H1 (cell line): ENCODE measurements around the gene NEURL4. TPM values are rescaled to one million over a fixed set of nuclear protein-coding genes. Genes with fewer than 3 reads are reported as not detected.

ENCODE experiments used
- CTCF ChIA-PET: fragments of 300-600 bp; sonication (Branson Sonifier 250); formaldehyde crosslinking; loops from one replicate; lab custom pipeline; 2021; ENCODE audit not compliant: partially characterized antibody; lab: Charles Lee
- POLR2A ChIA-PET: fragments of 300-600 bp; sonication (Branson Sonifier 250); formaldehyde crosslinking; loops from one replicate; lab custom pipeline; 2021; ENCODE audit warnings: inconsistent platforms; ENCODE audit not compliant: partially characterized antibody; lab: Charles Lee
- DNase-seq, 2 experiments: peaks; one replicate each; pipeline versions ENCODE4 v3.0.0 to v3.0.0-alpha.2; 2010 to 2022; ENCODE audit warnings: low spot score in 2 of 2, low read depth in 1 of 2, mixed read lengths in 1 of 2
- FAIRE-seq: peaks from 2 replicates; lab custom pipeline; 2011; peaks lifted over from hg19 to GRCh38; lab: Jason Lieb, UNC
- H2AFZ ChIP-seq: 2 replicates; pipeline ENCODE4 v1.8.1; 2012; ENCODE audit warnings: low read length, inconsistent platforms
- H2AK5ac ChIP-seq: 2 replicates; pipeline ENCODE4 v1.6.1; 2013; ENCODE audit warnings: low read depth, low read length
- H2BK120ac ChIP-seq: replicated peaks from 2 replicates; pipeline ENCODE3; 2013; ENCODE audit warnings: low read depth, low read length, inconsistent platforms
- H2BK12ac ChIP-seq: 2 replicates; pipeline ENCODE4 v1.6.1; 2013; ENCODE audit warnings: low read depth, low read length
- H2BK15ac ChIP-seq: 2 replicates; pipeline ENCODE4 v1.6.1; 2013; ENCODE audit warnings: low read length
- H2BK20ac ChIP-seq: 2 replicates; pipeline ENCODE4 v1.6.1; 2013; ENCODE audit warnings: low read length
- H2BK5ac ChIP-seq: 2 replicates; pipeline ENCODE4 v1.6.1; 2013; ENCODE audit warnings: low read depth, low read length
- H3K14ac ChIP-seq: 2 replicates; pipeline ENCODE4 v1.6.1; 2013; ENCODE audit warnings: inconsistent platforms; ENCODE audit not compliant: insufficient read length
- H3K18ac ChIP-seq: 2 replicates; pipeline ENCODE4 v1.6.1; 2013; ENCODE audit warnings: low read length; ENCODE audit errors: extremely low read depth
- H3K23ac ChIP-seq: 2 replicates; pipeline ENCODE4 v1.6.1; 2013; ENCODE audit warnings: inconsistent platforms; ENCODE audit not compliant: insufficient read length
- H3K23me2 ChIP-seq: 2 replicates; pipeline ENCODE4 v1.6.1; 2013; ENCODE audit warnings: low read depth, low read length
- H3K27ac ChIP-seq: 2 replicates; pipeline ENCODE4 v1.6.1; 2011; ENCODE audit warnings: low read depth, low read length, inconsistent platforms
- H3K27me3 ChIP-seq, 4 experiments: replicated peaks in 1 of 4; 1 replicate in 1 of 4; 2 replicates in 3 of 4; pipeline versions ENCODE4 v1.6.1 to v1.8.1; 2011 to 2013; ENCODE audit warnings: low read length in 3 of 4, mild to moderate bottlenecking in 3 of 4, inconsistent platforms in 2 of 4, mixed read lengths in 2 of 4, moderate library complexity in 1 of 4; ENCODE audit not compliant: control insufficient read depth in 3 of 4, insufficient read depth in 3 of 4; ENCODE audit errors: extremely low read depth in 1 of 4
- H3K36me3 ChIP-seq, 4 experiments: 2 replicates each; pipeline versions ENCODE4 v1.6.1 to v1.8.1; 2011 to 2013; ENCODE audit warnings: mild to moderate bottlenecking in 4 of 4, low read length in 3 of 4, moderate library complexity in 2 of 4, control low read depth in 1 of 4, inconsistent platforms in 1 of 4; ENCODE audit not compliant: insufficient read depth in 4 of 4, control insufficient read depth in 2 of 4
- H3K4ac ChIP-seq: replicated peaks from 2 replicates; pipeline ENCODE3; 2013; ENCODE audit warnings: low read length, low read depth, mixed read lengths, inconsistent platforms; ENCODE audit not compliant: insufficient read length
- H3K4me1 ChIP-seq, 4 experiments: replicated peaks in 1 of 4; 1 replicate in 1 of 4; 2 replicates in 3 of 4; pipeline versions ENCODE4 v1.6.1 to v1.8.1; 2011 to 2013; ENCODE audit warnings: low read length in 3 of 4, inconsistent platforms in 2 of 4, mixed read lengths in 1 of 4; ENCODE audit not compliant: insufficient read depth in 4 of 4, control insufficient read depth in 3 of 4
- H3K4me2 ChIP-seq, 2 experiments: 2 replicates each; pipeline versions ENCODE4 v1.6.1 to v1.8.1; 2011 to 2013; ENCODE audit warnings: low read depth in 2 of 2, low read length in 2 of 2, control low read depth in 1 of 2, inconsistent platforms in 1 of 2, mild to moderate bottlenecking in 1 of 2; ENCODE audit not compliant: insufficient read depth in 1 of 2
- H3K4me3 ChIP-seq, 4 experiments: fragments of 200-600, 300-600 bp in 1 of 4; sonication (generic), shearing (Covaris generic), sonication (Bioruptor Twin) in 1 of 4; 2 replicates each; pipeline versions ENCODE4 v1.5.1 to v1.8.1; 2011 to 2016; ENCODE audit warnings: low read length in 4 of 4, low read depth in 3 of 4, control low read depth in 2 of 4, inconsistent platforms in 2 of 4, mild to moderate bottlenecking in 2 of 4, mixed read lengths in 1 of 4, moderate library complexity in 1 of 4; ENCODE audit not compliant: insufficient read depth in 2 of 4; ENCODE audit errors: extremely low read depth in 1 of 4
- H3K56ac ChIP-seq: replicated peaks from 2 replicates; pipeline ENCODE3; 2013; ENCODE audit warnings: low read depth, mild to moderate bottlenecking, mixed read lengths, low read length, inconsistent platforms; ENCODE audit not compliant: insufficient read length
- H3K79me1 ChIP-seq: 2 replicates; pipeline ENCODE4 v1.6.1; 2013; ENCODE audit warnings: low read depth, low read length, control low read depth
- H3K79me2 ChIP-seq, 2 experiments: 2 replicates each; pipeline versions ENCODE4 v1.6.1 to v1.8.1; 2012 to 2013; ENCODE audit warnings: low read length in 2 of 2, mild to moderate bottlenecking in 2 of 2, inconsistent platforms in 1 of 2; ENCODE audit not compliant: insufficient read depth in 2 of 2, control insufficient read depth in 1 of 2
- H3K9ac ChIP-seq, 4 experiments: replicated peaks in 1 of 4; 1 replicate in 1 of 4; 2 replicates in 3 of 4; pipeline versions ENCODE4 v1.6.1 to v1.8.1; 2011 to 2013; ENCODE audit warnings: low read depth in 3 of 4, low read length in 3 of 4, control low read depth in 2 of 4, mild to moderate bottlenecking in 2 of 4, moderate library complexity in 2 of 4, inconsistent platforms in 1 of 4; ENCODE audit errors: extremely low read depth in 1 of 4
- H3K9me3 ChIP-seq, 2 experiments: 2 replicates each; pipeline versions ENCODE4 v1.6.1 to v1.8.1; 2012 to 2013; ENCODE audit warnings: mild to moderate bottlenecking in 2 of 2, moderate library complexity in 2 of 2, control low read depth in 1 of 2, inconsistent platforms in 1 of 2, low read depth in 1 of 2, low read length in 1 of 2, mixed read lengths in 1 of 2; ENCODE audit not compliant: insufficient read depth in 2 of 2
- H4K20me1 ChIP-seq, 2 experiments: replicated peaks in 1 of 2; 2 replicates each; pipeline versions ENCODE3 to v1.8.1; 2011 to 2013; ENCODE audit warnings: inconsistent platforms in 2 of 2, low read length in 2 of 2, mild to moderate bottlenecking in 1 of 2; ENCODE audit not compliant: insufficient read depth in 2 of 2, control insufficient read depth in 1 of 2
- H4K5ac ChIP-seq: 2 replicates; pipeline ENCODE4 v1.6.1; 2013; ENCODE audit warnings: low read length, low read depth, mixed read lengths, inconsistent platforms; ENCODE audit not compliant: insufficient read length
- H4K8ac ChIP-seq: 2 replicates; pipeline ENCODE4 v1.8.0; 2013; ENCODE audit warnings: mild to moderate bottlenecking, moderate library complexity, low read length, inconsistent platforms; ENCODE audit not compliant: insufficient read depth; ENCODE audit errors: extremely low read depth
- H4K91ac ChIP-seq: replicated peaks from 2 replicates; pipeline ENCODE3; 2013; ENCODE audit warnings: low read length, mixed read lengths, inconsistent platforms; ENCODE audit not compliant: insufficient read length
- CEBPB ChIP-seq: IDR thresholded peaks from 2 replicates; pipeline ENCODE4 v1.6.1; 2012; ENCODE audit warnings: low read depth, low read length
- CTCF ChIP-seq, 3 experiments: IDR thresholded peaks; 1 replicate in 2 of 3; 2 replicates in 1 of 3; pipeline versions ENCODE4 v1.5.1 to v1.6.1; 2011; ENCODE audit warnings: low read length in 3 of 3, mild to moderate bottlenecking in 3 of 3, inconsistent platforms in 2 of 3, low read depth in 1 of 3, moderate library complexity in 1 of 3; ENCODE audit not compliant: insufficient read depth in 1 of 3; ENCODE audit errors: control extremely low read depth in 1 of 3
- EGR1 ChIP-seq: IDR thresholded peaks from 2 replicates; pipeline ENCODE4 v1.6.1; 2011; ENCODE audit warnings: low read depth, low read length, borderline replicate concordance
- EP300 ChIP-seq, 2 experiments: IDR thresholded peaks; 1 replicate in 1 of 2; 2 replicates in 1 of 2; pipeline ENCODE4 v1.6.1; 2011 to 2012; ENCODE audit warnings: low read depth in 2 of 2, low read length in 2 of 2, mild to moderate bottlenecking in 2 of 2, borderline replicate concordance in 1 of 2, inconsistent platforms in 1 of 2, moderate library complexity in 1 of 2
- HDAC6 ChIP-seq: IDR thresholded peaks from one replicate; pipeline ENCODE4 v1.7.1; 2012; ENCODE audit warnings: low read depth, mild to moderate bottlenecking, inconsistent platforms, low read length, moderate library complexity
- POU5F1 ChIP-seq: IDR thresholded peaks from 2 replicates; pipeline ENCODE4 v1.6.1; 2011; ENCODE audit warnings: low read depth, mild to moderate bottlenecking, low read length, moderate library complexity
- RBBP5 ChIP-seq: IDR thresholded peaks from 2 replicates; pipeline ENCODE4 v1.7.1; 2012; ENCODE audit warnings: low read depth, mild to moderate bottlenecking, inconsistent platforms, low read length, moderate library complexity, borderline replicate concordance
- RXRA ChIP-seq: IDR thresholded peaks from 2 replicates; pipeline ENCODE4 v1.6.1; 2011; ENCODE audit warnings: low read depth, mild to moderate bottlenecking, low read length, moderate library complexity; ENCODE audit not compliant: insufficient read depth
- SIN3A ChIP-seq, 2 experiments: IDR thresholded peaks in 1 of 2; conservative IDR thresholded peaks in 1 of 2; 2 replicates each; pipeline ENCODE4 v1.6.1; 2011 to 2012; ENCODE audit warnings: low read length in 2 of 2, improper control_type of control experiment in 1 of 2, low read depth in 1 of 2, mild to moderate bottlenecking in 1 of 2
- SRF ChIP-seq: IDR thresholded peaks from 2 replicates; pipeline ENCODE4 v1.6.1; 2011; ENCODE audit warnings: mild to moderate bottlenecking, low read depth, low read length, moderate library complexity
- YY1 ChIP-seq: IDR thresholded peaks from 2 replicates; pipeline ENCODE4 v1.6.1; 2011; ENCODE audit warnings: low read depth, mild to moderate bottlenecking, low read length
- WGBS, 2 experiments: shearing (Covaris generic) in 1 of 2; methylation state at CpG; one replicate each; pipeline versions ENCODE4 v1.1.6 to v1.1.7; 2013 to 2015; ENCODE audit warnings: low lambda C conversion rate in 2 of 2, mixed read lengths in 2 of 2, inconsistent platforms in 1 of 2, low coverage in 1 of 2, missing lambda C conversion rate in 1 of 2; ENCODE audit not compliant: insufficient replicate concordance in 2 of 2, insufficient coverage in 1 of 2, insufficient read length in 1 of 2; ENCODE audit errors: extremely low coverage in 1 of 2, missing lambda C conversion rate in 1 of 2; 5-methylcytosine and 5-hydroxymethylcytosine counted together
- polyA plus RNA-seq, 7 experiments: library from polyadenylated mRNA; depleted of rRNA in 3 of 7; stranded (reverse) in 5 of 7; unstranded in 2 of 7; fragments of >200 nt in 5 of 7; fragments of 200-250 nt in 2 of 7; gene quantifications; 1 replicate in 5 of 7; 2 replicates in 1 of 7; 4 replicates in 1 of 7; pipeline versions ENCODE4 v1.2.1 to v1.2.3, GENCODE V29; 2011 to 2013; ENCODE audit warnings: missing spikeins in 2 of 7, mixed read lengths in 2 of 7
- total RNA-seq: library from RNA; stranded (reverse); fragmentation: NEBNext Ultra II Directional; extraction: Animal tissue kit (Norgen Biotek cat#: 25700); gene quantifications from 2 replicates; pipeline ENCODE4 v1.2.1, GENCODE V29; 2021

Gene NEURL4
- total and polyA plus RNA-seq, 2 of the 8 experiments (the other 6 are each of a cell fraction or from before 2014, with no cell fraction given): 29.6 to 46.8 TPM

GRCh38 chr17:7341842-7342241 is 12.7 kb upstream of the NEURL4 start:
- no peaks in the 10 kb centered on the region for H3K79me1 ChIP-seq
- DNase-seq: no peak
- H2BK15ac ChIP-seq: no peak overlapping the region
- no peak overlapping the region for H2AFZ ChIP-seq
- H2AK5ac ChIP-seq: no peak overlapping the region
- H3K27ac ChIP-seq: no peak overlapping the region
- H3K56ac ChIP-seq: no peak overlapping the region
- H3K4me1 ChIP-seq: peaks cover 0 to 8% (median 5%) of the 10 kb centered on the region in 4 experiments; a peak in 6 of 7 replicates
- H3K4ac ChIP-seq: no peak overlapping the region
- no peak overlapping the region for H4K8ac ChIP-seq
- FAIRE-seq: no peak
- 91% methylated on average over 12 of the region's 13 CpGs; no CpG with 5 or more reads in 1 of the 2 experiments for WGBS, 2 experiments
- no peak overlapping the region for H3K9ac ChIP-seq
- H4K20me1 ChIP-seq: no peaks in the 10 kb centered on the region
- no peak overlapping the region for H3K4me2 ChIP-seq
- CTCF ChIA-PET: interaction anchor here (0.6 to 14.1 kb wide), 6 partner anchors 8 to 196 kb away, joined by 3 to 167 read pairs (median 3); partner anchors contain the start of gene NEURL4
- no peaks in the 10 kb centered on the region for H3K9me3 ChIP-seq
- H3K18ac ChIP-seq: no peak overlapping the region
- no peak overlapping the region for H2BK20ac ChIP-seq
- no peaks in the 10 kb centered on the region for H3K27me3 ChIP-seq
- H4K5ac ChIP-seq: no peak overlapping the region
- no peak overlapping the region for H3K4me3 ChIP-seq
- H3K79me2 ChIP-seq: no peaks in the 10 kb centered on the region
- POLR2A ChIA-PET: interaction anchor here (0.7 to 1.5 kb wide), 5 partner anchors 12 to 79 kb away, joined by 3 to 7 read pairs (median 5); no protein-coding TSS in a partner anchor
- no peak overlapping the region for H4K91ac ChIP-seq
- H2BK12ac ChIP-seq: no peak overlapping the region
- H3K23me2 ChIP-seq: no peaks in the 10 kb centered on the region; the same call in 1 of the 2 replicates
- no peaks in the 10 kb centered on the region; a peak in 1 of 8 replicates for H3K36me3 ChIP-seq
- H2BK5ac ChIP-seq: no peak overlapping the region; the same call in 1 of the 2 replicates
- no peak overlapping the region for H2BK120ac ChIP-seq
- H3K14ac ChIP-seq: no peak overlapping the region
- no peak overlapping the region for H3K23ac ChIP-seq
- TF ChIP-seq POU5F1: no peak
- no peak for TF ChIP-seq YY1
- no peak for TF ChIP-seq HDAC6
- no peak for TF ChIP-seq SRF
- no peak for TF ChIP-seq CTCF (IDR thresholded peaks at IDR 0.05; ENCODE audit: control extremely low read depth in 1 of 3, insufficient read depth in 1 of 3, low read depth in 1 of 3, low read length in 3 of 3)
- TF ChIP-seq CEBPB: no peak
- TF ChIP-seq EP300 (IDR thresholded peaks at IDR 0.05; ENCODE audit: borderline replicate concordance in 1 of 2, low read depth in 2 of 2, low read length in 2 of 2): no peak
- TF ChIP-seq RXRA: no peak
- TF ChIP-seq SIN3A (conservative IDR thresholded peaks at IDR 0.05 in 1 of 2, IDR thresholded peaks at IDR 0.05 in 1 of 2; ENCODE audit: low read depth in 1 of 2, low read length in 2 of 2): no peak
- TF ChIP-seq EGR1: no peak
- TF ChIP-seq RBBP5: no peak
